Left cardiac atrium (tissue), 4 donors: ENCODE results near the gene XPR1. TPM values are rescaled to one million over a fixed set of nuclear protein-coding genes. Genes with fewer than 3 reads are reported as not detected.
"Not testable (repeated sequence)": the region's sequence is repeated elsewhere in the genome, so short reads cannot be mapped to it uniquely, and the experiment has no call there.

Source experiments
- ATAC-seq, 2 donors: fragments of 200-7000 bp; cut with Tn5 transposase; one replicate each; pipeline ENCODE4 v1.9.1; 2020; ENCODE audit warnings: mild to moderate bottlenecking in 2 of 2, moderate library complexity in 2 of 2
- DNase-seq: peaks from one replicate; pipeline ENCODE4 v3.0.0-alpha.2; 2020
- intact Hi-C, 2 donors: fragments of 100-400 bp; cut with DNase I; formaldehyde crosslinking; loops; one replicate each; pipeline versions ENCODE4 v1.14.1 to v1.15.1; 2022 to 2023
- total RNA-seq, 2 donors: library from RNA; stranded (reverse); fragmentation: NEBNext Ultra II Directional; extraction: Animal tissue kit (Norgen Biotek cat#: 25700); gene quantifications; one replicate each; pipeline ENCODE4 v1.2.1, GENCODE V29; 2021
- donor health status: DM: no; HTN: yes; CAD: no.
- donor health status: DM: no; HTN: yes; CAD: no; lungs with severe emphysema.
- donor health status: DM: yes; HTN: yes; CAD: no.
- donor health status: Dilated cardiomyopathy.

The XPR1 gene
- total RNA-seq, 2 donors from 2014 or later, result 20.5 to 25.4 TPM

GRCh38 chr1:180633057-180634056, 1.5 kb downstream of the XPR1 start:
- DNase-seq (no peak), ATAC-seq (no peak)
- intact Hi-C loops, result loop anchor here (5.0 to 10.0 kb wide), 4 partner anchors 96 to 229 kb away; no protein-coding TSS in a partner anchor

- ATAC-seq (no peak), DNase-seq (no peak)
- intact Hi-C loops, result loop anchor here in 1 of 2 donors (10.0 kb wide), 2 partner anchors 101 to 219 kb away; no protein-coding TSS in a partner anchor
These were observed 4.3 kb downstream of the XPR1 start for GRCh38 chr1:180636138-180636537.

GRCh38 chr1:180639871-180640270, 8.0 kb downstream of the XPR1 start:
- no peak for DNase-seq
- ATAC-seq, result no peak
- intact Hi-C loops, result loop anchor here in 1 of 2 donors (10.0 kb wide), 2 partner anchors 105 to 215 kb away; no protein-coding TSS in a partner anchor

DNA sequence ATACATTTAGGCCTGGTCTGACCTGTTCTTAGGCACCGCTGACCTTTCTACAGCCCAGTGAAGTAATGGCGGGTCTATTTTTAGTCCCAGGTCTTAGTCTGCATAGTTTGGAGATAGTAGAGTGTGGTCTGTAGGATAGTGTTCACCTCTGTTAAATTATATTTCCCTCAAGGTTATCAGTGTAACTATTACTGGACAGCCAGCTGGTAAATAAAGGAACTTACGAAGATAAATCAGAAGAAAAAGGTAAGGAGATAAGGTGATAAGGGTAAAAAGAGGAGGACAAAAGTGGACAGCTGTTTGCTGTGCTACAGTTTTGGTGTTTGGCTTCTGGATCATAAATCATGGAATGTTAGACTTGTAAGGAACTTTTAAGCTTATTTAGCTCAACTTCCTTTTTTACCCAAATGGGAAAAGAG, 8.7 kb downstream of the XPR1 start:
- DNase-seq (no peak), ATAC-seq (no peak)
- intact Hi-C loops, result no loop called here

DNA sequence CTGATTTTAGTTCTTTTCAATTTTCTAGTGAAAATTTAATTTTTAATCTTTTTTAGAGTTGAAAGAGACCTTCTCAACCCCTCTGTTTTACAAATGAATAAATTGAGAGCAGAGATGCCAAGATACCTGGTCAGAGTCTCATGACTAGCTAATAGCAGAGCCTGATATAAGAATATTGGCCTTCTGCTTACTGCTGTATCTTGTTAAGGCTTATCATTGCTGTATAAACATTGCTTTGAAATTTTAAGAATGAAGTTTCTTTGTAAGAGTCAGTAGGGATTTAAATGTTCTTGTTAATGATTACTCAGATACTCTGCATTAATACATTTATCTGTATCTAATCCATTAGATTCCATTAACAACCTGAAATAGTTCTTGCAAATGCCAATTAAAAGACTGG, 9.8 kb downstream of the XPR1 start:
- intact Hi-C loops, result no loop called here
- no peak for DNase-seq
- no peak for ATAC-seq

GRCh38 chr1:180642781-180643180, 11.0 kb downstream of the XPR1 start:
- DNase-seq (no peak), ATAC-seq (no peak)
- intact Hi-C loops, result no loop called here

DNA sequence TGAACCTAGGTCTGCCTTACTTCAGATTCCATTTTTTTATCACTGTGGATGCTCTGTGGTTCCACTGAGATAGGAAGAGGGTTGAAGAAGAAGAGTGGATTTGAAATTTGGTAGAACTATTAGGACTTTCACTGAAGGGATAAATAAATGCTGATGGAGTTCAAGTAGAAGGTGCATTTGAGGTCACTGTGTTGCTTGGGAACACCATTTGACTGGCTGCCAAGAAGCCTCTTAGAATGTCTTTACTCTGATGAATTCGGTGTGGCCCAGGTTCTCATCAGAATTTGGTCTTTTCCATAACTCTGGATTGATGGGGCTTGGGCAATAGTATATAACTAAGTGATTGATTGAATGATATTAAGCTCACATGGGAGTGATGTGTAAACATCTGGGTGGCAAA, 11.9 kb downstream of the XPR1 start:
- no peak for DNase-seq
- intact Hi-C loops, result no loop called here
- peak in 1 of 2 donors; percentile 49 for ATAC-seq

DNA sequence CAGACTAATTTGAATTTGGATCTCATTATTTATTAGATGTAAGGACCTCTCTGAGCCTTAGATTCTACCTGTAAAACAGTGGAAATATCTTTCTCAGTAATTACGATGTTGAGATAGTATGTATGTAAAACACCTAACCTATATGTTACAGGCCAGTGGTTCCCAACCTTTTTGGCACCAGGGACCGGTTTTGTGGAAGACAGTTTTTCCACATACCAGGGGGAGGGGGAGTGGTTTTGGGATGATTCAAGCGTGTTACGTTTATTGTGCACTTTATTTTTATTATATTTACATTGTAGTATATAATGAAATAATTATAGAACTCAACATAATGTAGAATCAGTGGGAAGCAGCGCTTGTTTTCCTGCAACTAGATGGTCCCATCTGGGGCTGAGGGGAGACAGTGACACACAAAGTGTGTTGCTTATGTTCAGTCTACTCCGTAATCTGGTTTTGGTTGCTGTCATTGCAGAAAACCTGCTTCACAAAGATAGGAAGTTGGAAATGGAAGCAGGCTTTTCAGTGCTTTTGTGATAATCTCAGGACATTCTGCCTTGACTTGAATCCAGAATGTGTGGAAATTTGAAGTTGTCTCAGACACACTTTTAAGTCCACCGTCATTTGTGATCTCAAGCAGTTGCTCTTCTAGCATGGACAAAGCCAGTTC, 12.8 kb downstream of the XPR1 start:
- intact Hi-C loops, result no loop called here
- DNase-seq (no peak), ATAC-seq (no peak)

DNA sequence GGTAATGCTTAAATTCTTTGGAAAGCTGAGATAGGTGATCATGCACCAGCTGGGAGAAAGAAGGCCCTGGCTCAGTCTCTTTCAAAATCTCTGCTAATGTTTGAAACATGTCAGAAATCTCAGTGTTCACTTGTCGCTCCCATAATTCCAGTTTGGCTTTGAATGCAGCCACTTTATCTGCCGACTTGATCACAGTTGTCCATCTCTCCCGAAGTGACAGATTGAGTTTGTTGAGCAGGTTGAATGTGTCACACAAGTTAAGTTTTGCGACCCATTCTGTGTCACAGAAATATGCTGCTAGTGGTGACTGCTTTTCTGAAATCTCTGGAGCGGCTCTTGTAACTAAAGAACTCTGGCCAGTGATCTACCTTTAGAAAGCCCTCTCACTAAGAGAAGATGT, 13.4 kb downstream of the XPR1 start:
- intact Hi-C loops, DNase-seq, ATAC-seq: not testable (repeated sequence)

GRCh38 chr1:180646093-180646492, 14.3 kb downstream of the XPR1 start:
- intact Hi-C loops, result no loop called here
- no peak for ATAC-seq
- no peak for DNase-seq

DNA sequence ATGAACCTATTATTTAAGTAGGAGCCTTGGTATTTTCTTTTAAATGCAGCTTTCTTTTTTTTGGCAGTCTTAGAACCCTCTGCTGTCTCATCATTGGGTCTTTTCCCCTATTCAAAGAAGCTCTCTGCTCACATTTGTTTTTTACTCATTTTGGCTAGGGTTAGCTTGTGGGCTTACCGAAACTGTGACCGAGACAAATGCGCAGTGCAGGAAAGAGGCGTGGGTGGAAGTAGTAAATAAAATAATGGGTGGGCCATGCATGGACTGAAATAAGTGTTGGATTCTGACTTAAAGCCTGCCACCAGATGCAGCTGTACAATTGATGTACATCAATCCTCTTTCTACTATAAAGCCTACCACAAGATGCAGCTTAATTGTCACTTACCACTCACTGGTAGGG, 14.7 kb downstream of the XPR1 start:
- intact Hi-C loops, result no loop called here
- ATAC-seq, result no peak
- no peak for DNase-seq

DNA sequence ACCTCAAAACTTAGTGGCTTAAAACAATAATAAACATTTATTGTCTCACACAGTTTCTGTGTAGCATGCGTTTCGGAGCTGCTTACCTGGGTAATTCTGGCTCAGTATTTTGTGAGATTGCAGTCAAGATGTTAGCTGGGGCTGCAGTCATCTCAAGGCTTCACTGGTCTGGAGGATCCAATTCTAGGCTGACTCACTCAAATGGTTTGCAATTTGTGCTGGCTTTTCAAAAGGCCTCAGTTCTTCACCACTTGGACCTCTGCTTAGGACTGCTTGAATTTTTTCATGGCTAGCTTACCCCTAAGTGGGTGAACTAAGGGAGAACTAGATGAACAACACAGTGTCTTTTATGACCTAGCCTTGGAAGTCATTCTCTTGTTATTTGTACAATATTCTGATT, 21.0 kb downstream of the XPR1 start:
- no peak for ATAC-seq
- intact Hi-C loops, result no loop called here
- DNase-seq, result no peak

- intact Hi-C loops, result no loop called here
- no peak for DNase-seq
- ATAC-seq, result no peak
These were observed 30.9 kb downstream of the XPR1 start for GRCh38 chr1:180662709-180663108.

GRCh38 chr1:180670681-180671080, 38.9 kb downstream of the XPR1 start:
- intact Hi-C loops, result no loop called here
- ATAC-seq, result no peak
- DNase-seq, result no peak

GRCh38 chr1:180672105-180672504, 40.3 kb downstream of the XPR1 start:
- ATAC-seq (no peak), DNase-seq (no peak)
- intact Hi-C loops, result no loop called here

DNA sequence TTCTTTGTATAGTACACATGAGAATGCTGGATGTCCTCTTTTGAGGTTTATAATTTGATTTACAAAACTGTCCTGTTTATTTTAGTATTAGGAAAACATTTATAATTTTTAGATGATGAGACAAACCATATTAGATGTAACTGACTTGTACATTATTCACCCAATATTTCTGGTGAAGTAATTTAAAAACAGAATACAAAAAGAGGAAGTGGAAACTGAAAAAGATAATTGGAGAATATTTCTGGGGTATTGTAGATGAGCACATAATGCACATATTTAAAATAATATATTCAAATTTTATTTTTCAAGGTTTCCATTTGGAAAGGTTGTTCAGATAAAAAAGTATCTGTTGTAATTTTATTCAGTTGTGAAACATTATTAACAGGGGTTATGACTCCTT, 40.7 kb downstream of the XPR1 start:
- intact Hi-C loops, result no loop called here
- DNase-seq (no peak), ATAC-seq (no peak)

DNA sequence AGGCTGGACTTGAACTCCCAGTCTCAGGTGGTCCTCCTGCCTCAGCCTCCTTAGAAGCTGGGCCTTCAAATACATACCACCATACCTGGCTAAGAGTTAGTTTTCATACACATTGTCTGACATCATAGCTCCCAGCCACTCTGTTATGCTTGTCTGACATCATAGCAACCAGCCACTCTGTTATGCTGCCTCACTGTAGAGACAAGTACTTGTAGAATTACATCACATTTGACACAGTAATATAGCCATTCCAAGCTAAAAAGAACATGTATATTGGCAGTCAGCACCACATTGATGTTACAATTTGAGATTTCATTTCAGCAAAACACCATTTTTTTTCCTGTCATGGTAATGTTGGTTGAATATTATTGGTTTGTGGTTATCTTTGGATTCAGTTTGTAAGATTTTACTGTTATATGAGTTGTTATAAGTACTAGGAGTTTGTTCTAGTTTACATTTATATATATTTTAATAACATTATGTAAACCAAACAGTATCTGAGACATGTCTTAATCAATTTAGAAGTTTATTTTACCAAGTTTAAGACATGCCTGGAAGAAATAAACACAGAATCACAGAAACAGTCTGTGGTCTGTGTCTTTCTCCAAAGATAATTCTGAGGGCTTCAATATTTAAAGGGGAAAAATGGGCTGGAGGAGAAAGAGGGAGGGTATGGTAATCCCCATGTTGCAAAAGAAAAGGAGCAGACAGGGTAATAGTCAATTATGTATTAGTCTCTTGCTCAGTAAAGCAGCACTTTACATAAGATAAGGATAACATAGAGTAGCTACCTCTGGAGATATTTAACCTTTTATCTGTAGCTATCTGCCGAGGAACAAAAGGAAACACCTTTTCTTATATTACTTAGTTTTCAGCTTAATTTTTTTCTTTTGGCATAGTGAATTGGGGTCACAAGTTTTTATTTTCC, 43.0 kb downstream of the XPR1 start:
- intact Hi-C loops, result no loop called here
- DNase-seq, result no peak
- ATAC-seq, result no peak

- intact Hi-C loops, result no loop called here
These were observed 43.8 kb downstream of the XPR1 start for GRCh38 chr1:180675586-180675985.

GRCh38 chr1:180680558-180681144, 48.8 kb downstream of the XPR1 start:
- intact Hi-C loops, result no loop called here
- DNase-seq (no peak), ATAC-seq (no peak)

More at GRCh38 chr1:180675586-180675985, 43.8 kb downstream of the XPR1 start:
- ATAC-seq (no peak), DNase-seq (no peak)
